ENCODE data around the gene LHPP.

LHPP gene

GRCh38 chr10:124552691-124553276 lies 91.2 kb downstream of the LHPP start:
- no peak for DNase-seq (ENCODE audit: low spot score)

- DNase-seq (ENCODE audit: low spot score) = no peak
Measured at GRCh38 chr10:124554085-124554858, 92.6 kb downstream of the LHPP start.

GRCh38 chr10:124557167-124557566 lies 95.5 kb downstream of the LHPP start:
- no peak for DNase-seq (ENCODE audit: low spot score)

GRCh38 chr10:124557648-124558338 lies 96.2 kb downstream of the LHPP start:
- DNase-seq (ENCODE audit: low spot score) = peak; percentile 74

- no peak for DNase-seq (ENCODE audit: low spot score)
Measured at GRCh38 chr10:124558339-124559321, 97.0 kb downstream of the LHPP start.

- no peak for DNase-seq (ENCODE audit: low spot score)
Measured at GRCh38 chr10:124559372-124560132, 97.9 kb downstream of the LHPP start.

- no peak for DNase-seq (ENCODE audit: low spot score)
Measured at GRCh38 chr10:124560377-124561105, 98.9 kb downstream of the LHPP start.

- no peak for DNase-seq (ENCODE audit: low spot score)
Measured at GRCh38 chr10:124561206-124561605, 99.6 kb downstream of the LHPP start.

GRCh38 chr10:124562425-124563060 lies 100.9 kb downstream of the LHPP start:
- DNase-seq (ENCODE audit: low spot score) = no peak

- DNase-seq (ENCODE audit: low spot score) = no peak
Measured at GRCh38 chr10:124563320-124564040, 101.9 kb downstream of the LHPP start.

- DNase-seq (ENCODE audit: low spot score) = no peak
Measured at GRCh38 chr10:124564881-124565280, 103.3 kb downstream of the LHPP start.

GRCh38 chr10:124565565-124566221 lies 104.1 kb downstream of the LHPP start:
- no peak for DNase-seq (ENCODE audit: low spot score)

GRCh38 chr10:124566222-124566888 lies 104.7 kb downstream of the LHPP start:
- no peak for DNase-seq (ENCODE audit: low spot score)

GRCh38 chr10:124566981-124567835 lies 105.6 kb downstream of the LHPP start:
- DNase-seq (ENCODE audit: low spot score) = no peak

GRCh38 chr10:124568339-124568738 lies 106.7 kb downstream of the LHPP start:
- no peak for DNase-seq (ENCODE audit: low spot score)

- DNase-seq (ENCODE audit: low spot score) = no peak
Measured at GRCh38 chr10:124568848-124569622, 107.4 kb downstream of the LHPP start.

Data from SK-N-DZ (cell line).